ENCODE results near the gene CAMK1G. TPM values are rescaled to one million over a fixed set of nuclear protein-coding genes. Genes with fewer than 3 reads are reported as not detected.

Gene CAMK1G
- total and polyA plus RNA-seq, 2 donors (not counting 1 experiment from before 2014, with no cell fraction given) = not detected

DNA sequence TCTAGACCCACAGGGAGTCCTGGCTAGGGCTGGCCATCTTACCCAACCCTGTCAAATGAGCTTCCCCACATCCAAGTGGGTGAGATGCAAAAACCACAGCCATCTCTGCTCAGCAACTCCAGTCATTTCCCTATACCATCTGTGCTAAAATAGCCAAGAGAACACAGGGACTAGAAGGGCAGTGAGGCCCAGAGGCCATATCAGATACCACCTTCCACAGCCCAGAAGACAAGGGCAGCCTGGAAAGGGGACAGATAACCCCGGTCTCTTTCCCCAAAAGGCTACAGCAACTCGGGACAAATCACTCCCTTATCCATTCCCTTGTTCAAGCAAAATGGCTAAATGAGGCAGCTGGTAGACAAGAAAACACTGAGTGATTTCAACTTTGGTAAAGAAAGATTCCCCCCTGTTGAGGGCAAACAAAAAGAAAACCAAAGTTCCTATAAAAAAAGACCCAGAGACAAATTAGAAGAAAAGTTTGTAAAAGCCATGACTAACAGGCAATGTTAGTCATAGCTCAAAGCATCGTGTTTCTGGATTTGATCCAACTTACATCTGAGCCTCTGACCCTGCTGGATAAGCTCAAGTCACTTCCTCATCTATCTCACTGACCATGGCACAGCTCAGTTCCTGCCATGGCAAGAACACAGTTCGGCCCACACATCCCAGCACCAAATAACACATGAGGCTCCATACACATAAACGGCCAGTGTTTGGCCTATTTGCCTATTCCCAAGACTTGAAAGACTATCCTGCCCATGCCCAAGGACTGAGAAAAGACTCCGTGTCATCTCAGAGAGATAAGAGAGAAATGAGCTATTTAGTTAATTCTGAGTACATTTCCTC lies 65.6 kb downstream of the CAMK1G start:
- Histone ChIP-seq H3K9me3 (ENCODE audit: control extremely low read depth in 1 of 3, control insufficient read depth in 2 of 3, insufficient read depth in 1 of 3, low read length in 2 of 3) (no peaks in the 10 kb centered on the region), H3K79me2 (ENCODE audit: control insufficient read depth, insufficient read depth, low read length) (no peaks in the 10 kb centered on the region), H3K27ac (ENCODE audit: low read length in 2 of 2) (no peak overlapping the region), H3K9ac (ENCODE audit: low read length) (no peak overlapping the region), H3K27me3 (replicated peaks in 1 of 4; ENCODE audit: control extremely low read depth in 1 of 4, control insufficient read depth in 3 of 4, insufficient read depth in 4 of 4, low read length in 3 of 4) (no peaks in the 10 kb centered on the region), H3K36me3 (replicated peaks in 1 of 2; ENCODE audit: control extremely low read depth in 1 of 2, control insufficient read depth in 1 of 2, extremely low read depth in 1 of 2, insufficient read depth in 2 of 2, low read length in 1 of 2) (no peaks in the 10 kb centered on the region), H3K4me2 (replicated peaks; ENCODE audit: low read depth, low read length, poor library complexity, severe bottlenecking) (no peak overlapping the region), H4K20me1 (ENCODE audit: control insufficient read depth, insufficient read depth, low read length, poor library complexity, severe bottlenecking) (no peaks in the 10 kb centered on the region), H3K4me1 (ENCODE audit: control insufficient read depth in 2 of 2, insufficient read depth in 2 of 2, low read length in 2 of 2) (no peaks in the 10 kb centered on the region), H3K4me3 (ENCODE audit: control extremely low read depth in 1 of 5, extremely low read depth in 1 of 5, insufficient read depth in 1 of 5, low read depth in 2 of 5, low read length in 4 of 5) (no peak overlapping the region), H2AFZ (ENCODE audit: insufficient read depth, low read depth, low read length, poor library complexity, severe bottlenecking) (no peak overlapping the region)
- H3K27me3 Mint-ChIP-seq = no peaks in the 10 kb centered on the region
- DNase-seq (no peak), ATAC-seq (ENCODE audit: low read depth) (no peak)
- 62% methylated on average over 2 of the region's 6 CpGs for WGBS (ENCODE audit: insufficient coverage)
- H3K9me3 Mint-ChIP-seq (ENCODE audit: insufficient read depth) = no peaks in the 10 kb centered on the region
- no peak overlapping the region for H3K27ac Mint-ChIP-seq
- no peak overlapping the region for H3K4me3 Mint-ChIP-seq
- POLR2A ChIA-PET = no interaction called here
- TF ChIP-seq, protein P1, sequence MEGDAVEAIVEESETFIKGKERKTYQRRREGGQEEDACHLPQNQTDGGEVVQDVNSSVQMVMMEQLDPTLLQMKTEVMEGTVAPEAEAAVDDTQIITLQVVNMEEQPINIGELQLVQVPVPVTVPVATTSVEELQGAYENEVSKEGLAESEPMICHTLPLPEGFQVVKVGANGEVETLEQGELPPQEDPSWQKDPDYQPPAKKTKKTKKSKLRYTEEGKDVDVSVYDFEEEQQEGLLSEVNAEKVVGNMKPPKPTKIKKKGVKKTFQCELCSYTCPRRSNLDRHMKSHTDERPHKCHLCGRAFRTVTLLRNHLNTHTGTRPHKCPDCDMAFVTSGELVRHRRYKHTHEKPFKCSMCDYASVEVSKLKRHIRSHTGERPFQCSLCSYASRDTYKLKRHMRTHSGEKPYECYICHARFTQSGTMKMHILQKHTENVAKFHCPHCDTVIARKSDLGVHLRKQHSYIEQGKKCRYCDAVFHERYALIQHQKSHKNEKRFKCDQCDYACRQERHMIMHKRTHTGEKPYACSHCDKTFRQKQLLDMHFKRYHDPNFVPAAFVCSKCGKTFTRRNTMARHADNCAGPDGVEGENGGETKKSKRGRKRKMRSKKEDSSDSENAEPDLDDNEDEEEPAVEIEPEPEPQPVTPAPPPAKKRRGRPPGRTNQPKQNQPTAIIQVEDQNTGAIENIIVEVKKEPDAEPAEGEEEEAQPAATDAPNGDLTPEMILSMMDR (IDR thresholded peaks at IDR 0.05) = no peak
- no peak for TF ChIP-seq EZH2 (IDR thresholded peaks at IDR 0.05; ENCODE audit: borderline replicate concordance, insufficient read depth, low read depth, low read length, poor library complexity, severe bottlenecking)
- intact Hi-C loops (cut with micrococcal nuclease) = no loop called here
- H3K4me1 Mint-ChIP-seq = no peaks in the 10 kb centered on the region
- CTCF ChIA-PET = interaction anchor here (1.0 to 1.1 kb wide), 3 partner anchors 12 to 79 kb away, joined by 3 to 4 read pairs (median 3); no protein-coding TSS in a partner anchor

DNA sequence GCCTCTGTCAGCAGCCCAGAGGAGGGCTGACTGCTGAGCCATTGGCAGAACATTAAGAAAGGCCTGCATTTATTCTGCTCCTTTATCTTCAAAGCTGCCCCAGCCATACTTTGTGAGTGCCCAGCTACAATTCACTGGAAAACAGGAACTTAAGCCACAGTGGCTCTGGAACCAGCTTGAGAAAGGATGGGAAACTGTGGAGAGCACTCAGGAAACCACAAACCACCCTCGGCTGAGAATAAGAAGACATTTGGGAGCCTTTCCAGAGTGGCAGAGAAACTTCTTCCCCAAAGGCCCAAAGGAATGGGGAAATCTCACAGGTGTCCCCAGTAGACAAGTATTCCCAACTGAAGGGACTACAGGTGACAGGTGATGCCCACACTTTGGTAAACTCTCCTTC lies 66.9 kb downstream of the CAMK1G start:
- 0% methylated on average over 1 of the region's 1 CpG for WGBS (ENCODE audit: insufficient coverage)
- no peak overlapping the region for H3K4me2 ChIP-seq (replicated peaks; ENCODE audit: low read depth, low read length, poor library complexity, severe bottlenecking)
- H4K20me1 ChIP-seq (ENCODE audit: control insufficient read depth, insufficient read depth, low read length, poor library complexity, severe bottlenecking) = no peaks in the 10 kb centered on the region
- ChIA-PET POLR2A (no interaction called here), CTCF (interaction anchor here (0.6 to 1.0 kb wide), 2 partner anchors 10 to 43 kb away, joined by 3 read pairs; no protein-coding TSS in a partner anchor)
- intact Hi-C loops (cut with micrococcal nuclease) = no loop called here
- no peaks in the 10 kb centered on the region for H3K27me3 ChIP-seq (replicated peaks in 1 of 4; ENCODE audit: control extremely low read depth in 1 of 4, control insufficient read depth in 3 of 4, insufficient read depth in 4 of 4, low read length in 3 of 4)
- H3K4me1 ChIP-seq (ENCODE audit: control insufficient read depth in 2 of 2, insufficient read depth in 2 of 2, low read length in 2 of 2) = no peaks in the 10 kb centered on the region
- no peak overlapping the region for H3K9ac ChIP-seq (ENCODE audit: low read length)
- H3K79me2 ChIP-seq (ENCODE audit: control insufficient read depth, insufficient read depth, low read length) = no peaks in the 10 kb centered on the region
- DNase-seq (no peak), ATAC-seq (ENCODE audit: low read depth) (no peak)
- H2AFZ ChIP-seq (ENCODE audit: insufficient read depth, low read depth, low read length, poor library complexity, severe bottlenecking) = no peak overlapping the region
- no peak overlapping the region for H3K4me3 ChIP-seq (ENCODE audit: control extremely low read depth in 1 of 5, extremely low read depth in 1 of 5, insufficient read depth in 1 of 5, low read depth in 2 of 5, low read length in 4 of 5)
- H3K4me1 Mint-ChIP-seq = no peaks in the 10 kb centered on the region
- H3K9me3 ChIP-seq (ENCODE audit: control extremely low read depth in 1 of 3, control insufficient read depth in 2 of 3, insufficient read depth in 1 of 3, low read length in 2 of 3) = no peaks in the 10 kb centered on the region
- H3K27ac Mint-ChIP-seq = no peak overlapping the region
- no peak overlapping the region for H3K27ac ChIP-seq (ENCODE audit: low read length in 2 of 2)
- H3K9me3 Mint-ChIP-seq (ENCODE audit: insufficient read depth) = no peaks in the 10 kb centered on the region
- TF ChIP-seq, protein P1 (IDR thresholded peaks at IDR 0.05) = no peak
- no peak for TF ChIP-seq EZH2 (IDR thresholded peaks at IDR 0.05; ENCODE audit: borderline replicate concordance, insufficient read depth, low read depth, low read length, poor library complexity, severe bottlenecking)
- no peaks in the 10 kb centered on the region for H3K36me3 ChIP-seq (replicated peaks in 1 of 2; ENCODE audit: control extremely low read depth in 1 of 2, control insufficient read depth in 1 of 2, extremely low read depth in 1 of 2, insufficient read depth in 2 of 2, low read length in 1 of 2)
- peaks cover 5% of the 10 kb centered on the region for H3K27me3 Mint-ChIP-seq
- no peak overlapping the region for H3K4me3 Mint-ChIP-seq
